Measurements from ENCODE around the gene ITGB4. TPM values are rescaled to one million over a fixed set of nuclear protein-coding genes. Genes with fewer than 3 reads are reported as not detected.

The ITGB4 gene
- total RNA-seq, 1 donor from 2014 or later: 3.1 TPM

DNA sequence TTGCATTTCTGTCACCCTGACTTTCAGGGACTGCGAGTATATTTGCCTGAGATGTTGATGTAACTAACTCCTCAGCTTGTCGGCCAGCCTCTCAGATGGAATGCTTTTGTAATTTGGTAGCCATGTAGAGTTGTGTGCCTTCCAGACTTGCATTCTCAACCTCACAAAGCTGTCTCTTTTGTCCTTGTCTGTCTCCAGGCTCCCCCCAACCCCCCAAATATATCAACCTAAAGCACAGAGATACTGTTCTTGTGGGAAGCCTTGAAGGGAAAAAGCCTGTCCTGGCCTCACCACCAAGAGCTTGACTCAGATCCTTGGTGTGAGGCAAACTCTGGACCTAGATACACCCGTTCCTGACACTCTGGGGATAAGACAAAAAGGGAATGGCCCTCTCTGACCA is 35.8 kb upstream of the ITGB4 start:
- Histone ChIP-seq H3K27me3 (ENCODE audit: control insufficient read depth in 3 of 3, insufficient read depth in 3 of 3, low read length in 3 of 3) (no peaks in the 10 kb centered on the region), H3K9ac (ENCODE audit: low read depth in 1 of 3, low read length in 3 of 3) (no peak overlapping the region), H3K4me1 (ENCODE audit: control insufficient read depth in 3 of 3, insufficient read depth in 3 of 3, low read length in 3 of 3) (peaks cover 31 to 49% (median 46%) of the 10 kb centered on the region in 3 donors), H3K36me3 (ENCODE audit: control insufficient read depth in 3 of 3, insufficient read depth in 3 of 3, low read length in 3 of 3) (peaks cover 0 to 3% (median 0%) of the 10 kb centered on the region in 3 donors), H3K9me3 (ENCODE audit: control insufficient read depth in 3 of 3, low read length in 3 of 3) (no peaks in the 10 kb centered on the region), H3K4me3 (ENCODE audit: low read length in 3 of 3) (no peak overlapping the region), H3K27ac (ENCODE audit: low read depth, low read length) (peak overlapping the region; percentile 45)

DNA sequence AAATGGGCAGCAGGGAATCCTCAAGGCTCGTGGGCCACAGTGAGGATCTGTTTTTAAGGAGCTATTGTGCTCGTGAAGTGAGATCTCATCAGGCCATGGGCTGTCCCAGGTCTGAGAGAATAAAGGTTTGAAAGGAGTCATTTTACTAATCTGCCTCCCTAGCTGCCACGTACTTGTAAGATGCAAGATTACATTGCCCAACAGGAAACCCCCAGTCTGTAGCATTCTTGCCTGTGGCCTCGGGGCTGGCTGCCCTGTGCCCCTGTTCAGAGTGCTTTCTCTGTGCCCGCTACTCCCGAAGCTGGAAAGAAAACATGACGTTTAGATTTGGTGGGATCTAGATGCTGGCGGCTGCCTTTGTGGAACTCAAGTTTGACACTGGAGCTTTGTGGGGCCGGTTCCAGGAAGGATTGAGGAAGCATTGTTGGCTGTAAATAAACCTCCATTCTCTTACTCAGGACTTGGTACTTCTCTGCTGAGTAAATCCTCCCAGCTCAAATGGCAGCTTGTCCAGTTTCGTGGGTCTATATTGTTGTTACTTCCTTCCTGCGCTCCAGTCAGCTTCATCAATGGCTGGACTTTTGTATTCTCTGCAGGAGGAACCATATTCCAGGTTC is 32.9 kb upstream of the ITGB4 start:
- Histone ChIP-seq H3K4me3 (ENCODE audit: low read length in 3 of 3) (no peak overlapping the region), H3K36me3 (ENCODE audit: control insufficient read depth in 3 of 3, insufficient read depth in 3 of 3, low read length in 3 of 3) (peaks cover 3 to 6% (median 4%) of the 10 kb centered on the region in 3 donors), H3K4me1 (ENCODE audit: control insufficient read depth in 3 of 3, insufficient read depth in 3 of 3, low read length in 3 of 3) (peaks cover 48 to 74% (median 63%) of the 10 kb centered on the region in 3 donors), H3K9me3 (ENCODE audit: control insufficient read depth in 3 of 3, low read length in 3 of 3) (no peaks in the 10 kb centered on the region), H3K27ac (ENCODE audit: low read depth, low read length) (peak overlapping the region; percentile 67), H3K9ac (ENCODE audit: low read depth in 1 of 3, low read length in 3 of 3) (peak overlapping the region; percentile 20 to 55 (median 21)), H3K27me3 (ENCODE audit: control insufficient read depth in 3 of 3, insufficient read depth in 3 of 3, low read length in 3 of 3) (no peaks in the 10 kb centered on the region)

GRCh38 chr17:75689441-75689873 is 31.8 kb upstream of the ITGB4 start:
- H3K4me1 ChIP-seq (ENCODE audit: control insufficient read depth in 3 of 3, insufficient read depth in 3 of 3, low read length in 3 of 3): peaks cover 55 to 83% (median 73%) of the 10 kb centered on the region in 3 donors
- no peaks in the 10 kb centered on the region for H3K27me3 ChIP-seq (ENCODE audit: control insufficient read depth in 3 of 3, insufficient read depth in 3 of 3, low read length in 3 of 3)
- H3K27ac ChIP-seq (ENCODE audit: low read depth, low read length): peak overlapping the region; percentile 67
- peaks cover 3 to 6% (median 4%) of the 10 kb centered on the region in 3 donors for H3K36me3 ChIP-seq (ENCODE audit: control insufficient read depth in 3 of 3, insufficient read depth in 3 of 3, low read length in 3 of 3)
- H3K9ac ChIP-seq (ENCODE audit: low read depth in 1 of 3, low read length in 3 of 3): no peak overlapping the region
- no peak overlapping the region for H3K4me3 ChIP-seq (ENCODE audit: low read length in 3 of 3)
- no peaks in the 10 kb centered on the region for H3K9me3 ChIP-seq (ENCODE audit: control insufficient read depth in 3 of 3, low read length in 3 of 3)

- Histone ChIP-seq H3K9me3 (ENCODE audit: control insufficient read depth in 3 of 3, low read length in 3 of 3) (no peaks in the 10 kb centered on the region), H3K4me3 (ENCODE audit: low read length in 3 of 3) (no peak overlapping the region), H3K27ac (ENCODE audit: low read depth, low read length) (no peak overlapping the region), H3K27me3 (ENCODE audit: control insufficient read depth in 3 of 3, insufficient read depth in 3 of 3, low read length in 3 of 3) (no peaks in the 10 kb centered on the region), H3K4me1 (ENCODE audit: control insufficient read depth in 3 of 3, insufficient read depth in 3 of 3, low read length in 3 of 3) (peaks cover 57 to 86% (median 76%) of the 10 kb centered on the region in 3 donors), H3K36me3 (ENCODE audit: control insufficient read depth in 3 of 3, insufficient read depth in 3 of 3, low read length in 3 of 3) (peaks cover 4 to 12% (median 8%) of the 10 kb centered on the region in 3 donors), H3K9ac (ENCODE audit: low read depth in 1 of 3, low read length in 3 of 3) (no peak overlapping the region)
Measured at GRCh38 chr17:75691371-75691791, 29.9 kb upstream of the ITGB4 start.

DNA sequence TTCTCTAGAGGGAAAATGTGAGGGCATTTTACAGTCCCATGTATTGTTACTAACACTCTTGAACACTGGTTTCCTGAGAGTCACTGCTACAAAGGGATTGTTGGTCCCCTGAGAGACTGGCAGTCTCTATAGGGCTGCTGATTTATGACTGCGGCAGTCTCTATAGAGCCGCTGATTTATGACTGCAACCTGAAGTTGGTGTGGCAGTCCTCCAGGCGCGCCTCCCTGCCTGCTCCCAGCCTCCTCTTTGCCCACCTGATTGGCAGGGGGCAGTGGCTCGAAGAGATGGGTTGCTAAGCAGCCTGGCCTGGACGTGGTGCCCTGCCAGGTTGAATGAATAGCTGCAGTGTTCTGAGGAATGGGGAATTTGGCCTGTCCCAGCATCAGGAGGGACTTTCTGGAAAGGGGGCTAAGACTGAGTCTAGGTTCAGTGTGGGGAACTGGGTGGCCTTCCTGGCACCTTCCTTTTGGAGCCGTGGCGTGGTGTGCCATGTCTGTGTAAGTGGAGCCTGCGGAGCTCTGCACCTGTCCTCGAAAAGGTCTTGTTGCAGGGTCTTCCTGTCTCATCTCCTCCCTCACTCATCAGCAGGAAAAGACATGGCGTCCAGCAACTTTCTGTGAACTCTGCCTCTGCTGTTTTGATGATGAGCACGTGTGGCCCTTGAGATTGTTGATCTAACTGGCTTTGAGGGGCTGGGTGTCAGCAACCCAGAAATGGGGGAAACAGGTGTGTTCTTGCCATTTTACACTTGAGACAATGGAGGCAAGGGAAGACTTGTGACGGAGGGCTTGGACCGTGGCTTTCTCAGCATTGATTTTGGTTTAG is 29.2 kb upstream of the ITGB4 start:
- H3K4me3 ChIP-seq (ENCODE audit: low read length in 3 of 3): no peak overlapping the region
- H3K27me3 ChIP-seq (ENCODE audit: control insufficient read depth in 3 of 3, insufficient read depth in 3 of 3, low read length in 3 of 3): no peaks in the 10 kb centered on the region
- H3K36me3 ChIP-seq (ENCODE audit: control insufficient read depth in 3 of 3, insufficient read depth in 3 of 3, low read length in 3 of 3): peaks cover 4 to 12% (median 8%) of the 10 kb centered on the region in 3 donors
- no peaks in the 10 kb centered on the region for H3K9me3 ChIP-seq (ENCODE audit: control insufficient read depth in 3 of 3, low read length in 3 of 3)
- H3K4me1 ChIP-seq (ENCODE audit: control insufficient read depth in 3 of 3, insufficient read depth in 3 of 3, low read length in 3 of 3): peaks cover 55 to 87% (median 77%) of the 10 kb centered on the region in 3 donors
- no peak overlapping the region for H3K9ac ChIP-seq (ENCODE audit: low read depth in 1 of 3, low read length in 3 of 3)
- H3K27ac ChIP-seq (ENCODE audit: low read depth, low read length): no peak overlapping the region

- Histone ChIP-seq H3K4me1 (ENCODE audit: control insufficient read depth in 3 of 3, insufficient read depth in 3 of 3, low read length in 3 of 3) (peaks cover 63 to 91% (median 81%) of the 10 kb centered on the region in 3 donors), H3K9me3 (ENCODE audit: control insufficient read depth in 3 of 3, low read length in 3 of 3) (no peaks in the 10 kb centered on the region), H3K9ac (ENCODE audit: low read depth in 1 of 3, low read length in 3 of 3) (peak overlapping the region; percentile 23 to 38 (median 25)), H3K4me3 (ENCODE audit: low read length in 3 of 3) (no peak overlapping the region), H3K27ac (ENCODE audit: low read depth, low read length) (peak overlapping the region; percentile 72), H3K36me3 (ENCODE audit: control insufficient read depth in 3 of 3, insufficient read depth in 3 of 3, low read length in 3 of 3) (peaks cover 4 to 16% (median 8%) of the 10 kb centered on the region in 3 donors), H3K27me3 (ENCODE audit: control insufficient read depth in 3 of 3, insufficient read depth in 3 of 3, low read length in 3 of 3) (no peaks in the 10 kb centered on the region)
Measured at GRCh38 chr17:75692976-75693375, 28.3 kb upstream of the ITGB4 start.

DNA sequence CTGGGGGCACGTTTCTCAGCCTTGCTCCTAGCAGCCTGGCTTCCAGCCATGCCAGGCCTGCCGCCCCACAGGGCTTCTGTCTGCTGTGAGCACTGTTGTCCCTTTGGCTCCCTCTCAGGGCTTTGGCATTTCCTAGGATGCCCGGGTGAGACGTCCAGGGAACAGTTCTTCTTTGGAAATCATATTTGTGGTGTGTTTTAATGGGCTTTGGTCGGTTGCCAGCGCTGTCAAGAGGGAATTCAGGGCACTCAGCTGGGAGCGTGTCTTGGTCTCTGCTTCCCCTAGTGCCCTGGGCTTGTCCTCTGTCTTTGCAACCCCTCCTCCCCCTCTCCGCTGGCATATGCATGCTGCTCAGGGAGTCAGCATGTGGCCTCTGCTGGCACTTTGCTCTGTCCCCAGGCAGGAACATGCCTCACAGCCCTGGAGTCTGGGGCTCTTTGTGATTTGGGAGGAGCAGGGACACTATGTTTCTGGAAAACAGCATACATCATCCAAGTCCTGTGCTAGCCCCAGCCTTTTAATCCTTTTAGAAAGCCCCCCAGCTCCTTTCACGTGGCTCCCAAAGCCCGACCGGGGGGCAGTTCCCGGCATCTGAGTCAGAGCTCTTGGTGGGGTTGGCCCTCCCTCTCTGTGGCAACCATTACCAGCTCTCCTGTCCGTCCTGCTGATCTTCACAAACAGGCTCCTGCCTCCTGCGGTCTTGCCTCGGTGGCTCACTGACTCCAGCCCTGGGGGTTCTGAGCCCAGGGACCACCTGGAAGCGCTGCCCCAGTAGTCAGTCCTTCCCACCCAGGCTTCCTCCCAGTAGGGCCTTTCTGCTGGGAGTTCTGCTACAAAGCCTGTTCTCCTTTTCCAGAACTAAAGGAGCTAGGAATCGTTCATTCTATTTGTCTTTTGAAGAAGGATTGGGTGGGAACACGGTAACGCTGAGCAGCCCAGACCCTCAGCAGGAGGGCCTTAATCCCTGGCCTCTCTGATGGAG is 27.5 kb upstream of the ITGB4 start:
- peaks cover 61 to 91% (median 78%) of the 10 kb centered on the region in 3 donors for H3K4me1 ChIP-seq (ENCODE audit: control insufficient read depth in 3 of 3, insufficient read depth in 3 of 3, low read length in 3 of 3)
- no peak overlapping the region for H3K4me3 ChIP-seq (ENCODE audit: low read length in 3 of 3)
- no peaks in the 10 kb centered on the region for H3K9me3 ChIP-seq (ENCODE audit: control insufficient read depth in 3 of 3, low read length in 3 of 3)
- H3K36me3 ChIP-seq (ENCODE audit: control insufficient read depth in 3 of 3, insufficient read depth in 3 of 3, low read length in 3 of 3): peaks cover 4 to 16% (median 8%) of the 10 kb centered on the region in 3 donors
- H3K9ac ChIP-seq (ENCODE audit: low read depth in 1 of 3, low read length in 3 of 3): peak overlapping the region; percentile 27 to 76 (median 64)
- peak overlapping the region; percentile 72 for H3K27ac ChIP-seq (ENCODE audit: low read depth, low read length)
- no peaks in the 10 kb centered on the region for H3K27me3 ChIP-seq (ENCODE audit: control insufficient read depth in 3 of 3, insufficient read depth in 3 of 3, low read length in 3 of 3)

DNA sequence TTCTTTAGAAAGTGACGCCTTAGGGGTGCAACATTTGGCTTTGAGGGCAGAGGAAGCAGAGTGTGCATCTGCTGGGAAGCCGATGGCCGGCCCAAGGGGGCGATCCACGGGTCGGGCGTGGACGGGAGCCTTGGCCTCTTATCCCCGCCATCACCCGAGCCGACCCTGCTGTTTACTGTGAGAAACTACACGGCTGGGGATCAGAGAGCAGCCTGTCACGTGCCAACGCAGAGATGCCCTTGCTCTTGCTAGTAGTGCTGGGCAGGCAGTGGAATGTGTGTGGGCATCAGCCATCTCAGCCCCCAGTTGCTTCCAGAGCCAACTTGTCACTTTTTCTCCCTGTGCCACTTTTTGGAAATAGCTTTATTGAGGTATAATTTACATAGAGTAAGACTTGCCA is 26.7 kb upstream of the ITGB4 start:
- Histone ChIP-seq H3K4me1 (ENCODE audit: control insufficient read depth in 3 of 3, insufficient read depth in 3 of 3, low read length in 3 of 3) (peaks cover 64 to 91% (median 79%) of the 10 kb centered on the region in 3 donors), H3K9me3 (ENCODE audit: control insufficient read depth in 3 of 3, low read length in 3 of 3) (no peaks in the 10 kb centered on the region), H3K27me3 (ENCODE audit: control insufficient read depth in 3 of 3, insufficient read depth in 3 of 3, low read length in 3 of 3) (no peaks in the 10 kb centered on the region), H3K27ac (ENCODE audit: low read depth, low read length) (peak overlapping the region; percentile 72), H3K36me3 (ENCODE audit: control insufficient read depth in 3 of 3, insufficient read depth in 3 of 3, low read length in 3 of 3) (peaks cover 4 to 16% (median 8%) of the 10 kb centered on the region in 3 donors), H3K9ac (ENCODE audit: low read depth in 1 of 3, low read length in 3 of 3) (peak overlapping the region; percentile 27 to 76 (median 64)), H3K4me3 (ENCODE audit: low read length in 3 of 3) (no peak overlapping the region)

DNA sequence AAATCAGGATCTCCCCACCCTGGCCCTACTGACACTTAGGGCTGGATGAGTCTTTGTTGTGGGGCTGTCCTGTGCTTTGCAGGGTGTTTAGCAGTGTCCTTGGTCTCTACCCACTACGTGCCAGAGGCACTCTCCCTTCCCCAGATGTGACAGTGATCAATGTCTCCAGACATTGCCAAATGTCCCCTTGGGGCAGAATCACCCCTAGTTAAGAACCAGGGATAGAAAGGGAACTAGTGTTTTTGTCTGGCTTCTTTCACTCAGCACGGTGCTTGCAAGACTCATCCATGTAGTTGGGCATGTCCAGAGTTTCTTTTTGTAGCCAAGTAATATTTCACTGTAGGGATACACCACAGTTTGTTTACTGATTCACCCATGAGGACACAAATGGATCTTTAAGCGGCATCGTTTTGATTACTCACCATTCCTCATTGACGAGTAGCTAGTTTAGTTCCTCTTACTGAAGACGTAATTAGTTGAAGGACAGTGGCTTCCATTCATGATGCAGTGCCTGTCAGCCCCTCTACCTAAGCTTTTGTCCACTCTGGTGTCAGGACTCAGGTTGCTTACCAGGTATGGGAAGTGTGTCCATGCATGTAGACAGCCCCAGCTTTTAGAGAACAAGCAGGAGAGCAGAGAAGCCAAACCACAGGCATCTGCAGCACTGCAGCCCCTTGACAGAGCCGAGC is 26.0 kb upstream of the ITGB4 start:
- Histone ChIP-seq H3K27ac (ENCODE audit: low read depth, low read length) (peak overlapping the region; percentile 59), H3K4me1 (ENCODE audit: control insufficient read depth in 3 of 3, insufficient read depth in 3 of 3, low read length in 3 of 3) (peaks cover 71 to 95% (median 84%) of the 10 kb centered on the region in 3 donors)

More for the DNA sequence above, 26.0 kb upstream of the ITGB4 start:
- peaks cover 6 to 21% (median 9%) of the 10 kb centered on the region in 3 donors for H3K36me3 ChIP-seq (ENCODE audit: control insufficient read depth in 3 of 3, insufficient read depth in 3 of 3, low read length in 3 of 3)
- no peaks in the 10 kb centered on the region for H3K27me3 ChIP-seq (ENCODE audit: control insufficient read depth in 3 of 3, insufficient read depth in 3 of 3, low read length in 3 of 3)
- H3K9me3 ChIP-seq (ENCODE audit: control insufficient read depth in 3 of 3, low read length in 3 of 3): no peaks in the 10 kb centered on the region
- peak overlapping the region in 1 of 3 donors; percentile 60 for H3K9ac ChIP-seq (ENCODE audit: low read depth in 1 of 3, low read length in 3 of 3)
- peak overlapping the region in 1 of 3 donors; percentile 22 for H3K4me3 ChIP-seq (ENCODE audit: low read length in 3 of 3)
